Colonic mucosa (tissue), 4 donors: ENCODE data around the gene CRY1. TPM values are rescaled to one million over a fixed set of nuclear protein-coding genes. Genes with fewer than 3 reads are reported as not detected.
A peak's percentile ranks its signal among the peaks of the same experiment; 100 is the strongest.

Experiments
- DNase-seq: peaks from one replicate; pipeline ENCODE4 v3.0.0-alpha.2; 2020
- H3K27ac ChIP-seq: fragments of 200-600 bp; one replicate; pipeline ENCODE4 v1.8.0; 2021
- H3K27me3 ChIP-seq: fragments of 200-600 bp; one replicate; pipeline ENCODE4 v1.8.0; 2021
- H3K36me3 ChIP-seq: fragments of 200-600 bp; one replicate; pipeline ENCODE4 v1.8.0; 2021
- H3K4me1 ChIP-seq: fragments of 200-600 bp; one replicate; pipeline ENCODE4 v1.8.0; 2021; ENCODE audit warnings: mild to moderate bottlenecking
- H3K4me3 ChIP-seq: fragments of 200-600 bp; one replicate; pipeline ENCODE4 v1.8.0; 2021
- H3K9ac ChIP-seq, 2 donors: one replicate each; pipeline ENCODE4 v1.7.0; 2013; ENCODE audit warnings: control low read depth in 2 of 2, low read depth in 2 of 2, low read length in 2 of 2
- H3K9me3 ChIP-seq: fragments of 200-600 bp; one replicate; pipeline ENCODE4 v1.8.0; 2021
- intact Hi-C: fragments of 100-400 bp; cut with DNase I; formaldehyde crosslinking; loops from one replicate; pipeline ENCODE4 v1.14.1; 2022
- total RNA-seq, 2 donors: library from RNA; stranded (reverse); fragmentation: NEBNext Ultra II Directional in 1 of 2; extraction: Animal tissue kit (Norgen Biotek cat#: 25700) in 1 of 2; gene quantifications; one replicate each; pipeline ENCODE4 v1.2.1, GENCODE V29; 2021
- TF ChIP-seq, protein P1 (sequence below): fragments of 200-600 bp; IDR thresholded peaks from one replicate; pipeline ENCODE4 v1.8.0; 2022; ENCODE audit warnings: antibody characterized with exemption, mild to moderate bottlenecking
- donor health status: healthy.
- donor health status: DM: no; HTN: no; CAD: no.
- donor health status: DM: no; HTN: no; CAD: no.

The CRY1 gene
- total RNA-seq, 2 donors from 2014 or later: 14.2 to 22.5 TPM

DNA sequence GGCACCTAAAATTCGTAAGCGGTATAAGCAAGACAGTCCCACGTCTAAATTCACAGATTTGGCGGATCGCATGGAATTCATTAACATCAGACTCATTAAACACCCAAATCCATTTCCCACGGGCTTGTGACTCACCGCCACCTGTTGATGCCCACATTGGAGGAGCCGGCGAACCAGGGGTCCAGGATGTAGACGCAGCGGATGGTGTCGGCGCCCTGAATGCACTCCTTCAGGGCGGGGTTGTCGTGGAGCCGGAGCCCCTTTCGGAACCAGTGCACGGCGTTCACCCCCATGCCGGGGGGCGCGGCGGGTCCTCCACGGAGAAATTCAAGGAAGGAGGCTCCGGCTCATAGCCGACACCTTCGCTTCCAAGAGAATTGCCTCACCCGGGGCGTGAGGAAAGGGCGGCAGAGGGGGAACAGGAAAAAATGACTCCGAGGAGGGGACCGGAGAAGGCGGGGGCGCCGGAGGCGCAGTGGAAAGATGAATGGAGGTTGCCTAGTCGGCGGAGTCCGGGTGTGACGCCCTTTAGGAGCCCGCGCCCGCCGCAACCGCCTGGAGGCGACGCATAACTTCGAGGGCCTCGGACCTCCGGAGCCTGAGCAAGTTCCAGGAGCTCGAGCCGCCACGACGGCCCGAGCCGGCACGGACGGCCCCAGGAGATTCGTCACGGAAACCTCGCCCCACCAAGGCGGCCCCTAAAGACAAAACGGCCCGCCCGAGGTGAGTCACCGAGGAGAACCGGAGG is 506 bp downstream of the CRY1 start:
- intact Hi-C loops: loop anchor here (5.0 kb wide), 1 partner anchor 791 kb away; the partner anchor contains the start of gene TCP11L2
- peak; percentile 54 for DNase-seq
- peak overlapping the region; percentile 76 for H3K4me3 ChIP-seq

GRCh38 chr12:107091989-107092641 is 1.2 kb downstream of the CRY1 start:
- TF ChIP-seq, protein P1, sequence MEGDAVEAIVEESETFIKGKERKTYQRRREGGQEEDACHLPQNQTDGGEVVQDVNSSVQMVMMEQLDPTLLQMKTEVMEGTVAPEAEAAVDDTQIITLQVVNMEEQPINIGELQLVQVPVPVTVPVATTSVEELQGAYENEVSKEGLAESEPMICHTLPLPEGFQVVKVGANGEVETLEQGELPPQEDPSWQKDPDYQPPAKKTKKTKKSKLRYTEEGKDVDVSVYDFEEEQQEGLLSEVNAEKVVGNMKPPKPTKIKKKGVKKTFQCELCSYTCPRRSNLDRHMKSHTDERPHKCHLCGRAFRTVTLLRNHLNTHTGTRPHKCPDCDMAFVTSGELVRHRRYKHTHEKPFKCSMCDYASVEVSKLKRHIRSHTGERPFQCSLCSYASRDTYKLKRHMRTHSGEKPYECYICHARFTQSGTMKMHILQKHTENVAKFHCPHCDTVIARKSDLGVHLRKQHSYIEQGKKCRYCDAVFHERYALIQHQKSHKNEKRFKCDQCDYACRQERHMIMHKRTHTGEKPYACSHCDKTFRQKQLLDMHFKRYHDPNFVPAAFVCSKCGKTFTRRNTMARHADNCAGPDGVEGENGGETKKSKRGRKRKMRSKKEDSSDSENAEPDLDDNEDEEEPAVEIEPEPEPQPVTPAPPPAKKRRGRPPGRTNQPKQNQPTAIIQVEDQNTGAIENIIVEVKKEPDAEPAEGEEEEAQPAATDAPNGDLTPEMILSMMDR: peak; percentile 68
- H3K4me1 ChIP-seq: peaks cover 4% of the 10 kb centered on the region
- peak overlapping the region; percentile 89 for H3K27ac ChIP-seq
- H3K4me3 ChIP-seq: peak overlapping the region; percentile 76
- no peaks in the 10 kb centered on the region for H3K9me3 ChIP-seq
- no peaks in the 10 kb centered on the region for H3K27me3 ChIP-seq
- H3K9ac ChIP-seq: peak overlapping the region; percentile 86 to 89
- intact Hi-C loops: loop anchor here (5.0 kb wide), 1 partner anchor 790 kb away; the partner anchor contains the start of gene TCP11L2
- peak; percentile 57 for DNase-seq
- H3K36me3 ChIP-seq: no peaks in the 10 kb centered on the region

More for the DNA sequence above, 506 bp downstream of the CRY1 start:
- Histone ChIP-seq H3K36me3 (no peaks in the 10 kb centered on the region), H3K9ac (peak overlapping the region; percentile 86 to 89), H3K27ac (peak overlapping the region; percentile 89), H3K4me1 (peaks cover 4% of the 10 kb centered on the region), H3K9me3 (no peaks in the 10 kb centered on the region), H3K27me3 (no peaks in the 10 kb centered on the region)
- TF ChIP-seq, protein P1: no peak

DNA sequence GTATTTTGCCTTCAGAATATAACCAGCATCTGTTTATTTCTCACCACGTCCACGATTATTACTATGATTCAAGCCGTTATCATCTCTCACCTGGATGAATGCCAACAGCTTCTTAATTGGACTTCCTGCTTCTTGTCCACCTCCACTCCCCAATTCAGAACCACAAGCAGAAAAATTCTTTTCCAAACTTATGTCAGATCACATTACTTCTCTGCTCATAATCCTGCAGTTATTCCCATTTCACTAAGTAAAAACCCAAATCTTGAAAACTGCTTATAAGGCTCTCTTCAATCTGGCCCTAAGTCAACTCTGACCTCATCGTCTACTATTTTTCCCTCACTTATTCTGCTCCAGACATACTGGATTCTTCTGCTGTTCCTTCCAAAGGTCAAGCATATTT is 2.0 kb downstream of the CRY1 start:
- Histone ChIP-seq H3K36me3 (no peaks in the 10 kb centered on the region), H3K9me3 (no peaks in the 10 kb centered on the region), H3K4me1 (peaks cover 4% of the 10 kb centered on the region), H3K27ac (peak overlapping the region; percentile 89), H3K4me3 (no peak overlapping the region), H3K9ac (no peak overlapping the region), H3K27me3 (no peaks in the 10 kb centered on the region)
- TF ChIP-seq, protein P1: no peak
- DNase-seq: no peak
- intact Hi-C loops: loop anchor here (5.0 kb wide), 1 partner anchor 789 kb away; the partner anchor contains the start of gene TCP11L2

- intact Hi-C loops: loop anchor here (5.0 kb wide), 1 partner anchor 788 kb away; the partner anchor contains the start of gene TCP11L2
- H3K27ac ChIP-seq: no peak overlapping the region
Measured at GRCh38 chr12:107090711-107091110, 2.6 kb downstream of the CRY1 start.

GRCh38 chr12:107088912-107089311 is 4.4 kb downstream of the CRY1 start:
- intact Hi-C loops: no loop called here
- no peak for DNase-seq
- TF ChIP-seq, protein P1: no peak
- Histone ChIP-seq H3K4me1 (peaks cover 4% of the 10 kb centered on the region), H3K27ac (no peak overlapping the region), H3K36me3 (no peaks in the 10 kb centered on the region), H3K27me3 (no peaks in the 10 kb centered on the region), H3K4me3 (no peak overlapping the region), H3K9me3 (no peaks in the 10 kb centered on the region), H3K9ac (no peak overlapping the region)

More at GRCh38 chr12:107090711-107091110, 2.6 kb downstream of the CRY1 start:
- Histone ChIP-seq H3K9me3 (no peaks in the 10 kb centered on the region), H3K9ac (no peak overlapping the region), H3K27me3 (no peaks in the 10 kb centered on the region), H3K36me3 (no peaks in the 10 kb centered on the region), H3K4me1 (peaks cover 4% of the 10 kb centered on the region), H3K4me3 (no peak overlapping the region)
- DNase-seq: no peak
- TF ChIP-seq, protein P1: no peak
